Hematopoietic multipotent progenitor cell treated with erythropoietin and hydrocortisone succinate and interleukin-3 and kit ligand, for 8 days (in vitro differentiated cells): ENCODE data around the gene PLXDC2.
A peak's percentile ranks its signal among the peaks of the same experiment; 100 is the strongest.

Source experiments
- DNase-seq: peaks from one replicate; pipeline ENCODE4 v3.0.0-alpha.2; 2015

PLXDC2 gene

GRCh38 chr10:19915816-19916215 lies 99.6 kb downstream of the PLXDC2 start:
- DNase-seq = no peak

GRCh38 chr10:19917751-19918478 lies 101.7 kb downstream of the PLXDC2 start:
- no peak for DNase-seq

DNA sequence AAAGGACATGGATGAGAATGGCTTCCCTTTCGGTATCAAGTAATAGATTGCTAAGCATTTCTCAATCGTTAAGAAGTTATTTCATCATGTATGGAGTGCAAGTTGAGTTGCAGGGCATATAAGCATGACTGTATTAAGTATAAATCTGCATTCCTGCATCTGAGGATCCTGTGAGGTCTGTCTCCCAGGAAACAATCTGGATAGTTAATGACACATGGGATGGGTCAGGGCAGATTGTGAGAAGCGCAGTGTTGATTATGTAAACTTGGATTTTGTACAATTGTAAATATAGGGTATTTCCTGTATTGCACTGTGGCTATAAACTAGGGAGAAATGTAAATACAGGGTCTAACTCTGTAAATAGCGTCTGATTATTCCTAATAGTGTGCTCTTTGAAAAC lies 102.6 kb downstream of the PLXDC2 start:
- DNase-seq = no peak

GRCh38 chr10:19919671-19920070 lies 103.4 kb downstream of the PLXDC2 start:
- no peak for DNase-seq

- DNase-seq = no peak
These were observed 104.0 kb downstream of the PLXDC2 start for GRCh38 chr10:19920075-19920726.

GRCh38 chr10:19921300-19922140 lies 105.3 kb downstream of the PLXDC2 start:
- DNase-seq = no peak

DNA sequence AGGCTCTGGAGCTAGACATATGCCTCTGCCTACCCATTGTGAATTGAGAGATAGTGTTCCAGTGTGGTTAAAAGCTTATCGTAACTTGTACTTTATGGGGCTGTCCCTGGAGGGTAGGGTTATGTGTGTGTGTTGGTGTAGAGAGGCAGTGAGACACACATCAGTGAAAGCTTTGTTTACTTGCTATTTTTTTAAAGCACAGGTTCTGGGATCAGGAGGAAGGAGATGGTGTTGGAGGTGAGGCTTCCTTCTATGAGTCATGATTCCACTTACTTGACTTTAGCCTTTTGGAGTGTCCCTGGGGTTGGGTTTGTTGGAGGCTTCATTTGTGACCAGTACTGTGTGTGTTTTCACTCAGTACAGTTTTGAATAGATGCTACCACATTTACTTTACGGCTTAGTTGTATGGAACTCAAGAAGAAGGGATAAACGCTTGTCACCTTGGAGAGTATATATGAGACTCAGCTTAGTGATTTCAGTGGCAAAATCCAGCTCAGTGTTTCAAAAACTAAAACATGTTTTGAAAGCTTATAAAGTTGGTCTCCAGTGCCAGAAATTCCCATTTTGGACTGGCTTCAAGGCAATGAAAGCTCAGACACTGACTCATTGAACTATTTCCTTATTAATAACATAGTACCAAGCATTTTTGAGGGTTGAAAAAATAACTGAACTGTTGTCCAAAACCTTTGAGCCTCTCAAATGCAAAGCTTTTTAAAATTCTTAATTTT lies 106.2 kb downstream of the PLXDC2 start:
- DNase-seq = no peak

- no peak for DNase-seq
These were observed 108.8 kb downstream of the PLXDC2 start for GRCh38 chr10:19925064-19925463.

DNA sequence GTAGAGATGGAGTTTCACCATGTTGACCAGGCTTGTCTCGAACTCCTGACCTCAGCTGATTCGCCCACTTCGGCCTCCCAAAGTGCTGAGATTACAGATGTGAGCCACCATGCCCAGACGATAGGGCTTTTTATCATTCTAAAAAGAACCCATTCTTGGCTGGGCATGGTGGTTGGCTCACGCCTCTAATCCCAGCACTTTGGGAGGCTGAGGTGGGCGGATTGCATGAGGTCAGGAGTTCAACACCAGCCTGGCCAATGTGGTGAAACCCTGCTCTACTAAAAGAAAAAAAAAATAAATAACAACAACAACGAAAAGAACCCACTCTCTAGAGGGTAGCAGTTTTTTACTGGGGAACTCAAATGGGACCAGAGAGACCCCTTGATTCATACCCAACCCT lies 112.7 kb downstream of the PLXDC2 start:
- no peak for DNase-seq

DNA sequence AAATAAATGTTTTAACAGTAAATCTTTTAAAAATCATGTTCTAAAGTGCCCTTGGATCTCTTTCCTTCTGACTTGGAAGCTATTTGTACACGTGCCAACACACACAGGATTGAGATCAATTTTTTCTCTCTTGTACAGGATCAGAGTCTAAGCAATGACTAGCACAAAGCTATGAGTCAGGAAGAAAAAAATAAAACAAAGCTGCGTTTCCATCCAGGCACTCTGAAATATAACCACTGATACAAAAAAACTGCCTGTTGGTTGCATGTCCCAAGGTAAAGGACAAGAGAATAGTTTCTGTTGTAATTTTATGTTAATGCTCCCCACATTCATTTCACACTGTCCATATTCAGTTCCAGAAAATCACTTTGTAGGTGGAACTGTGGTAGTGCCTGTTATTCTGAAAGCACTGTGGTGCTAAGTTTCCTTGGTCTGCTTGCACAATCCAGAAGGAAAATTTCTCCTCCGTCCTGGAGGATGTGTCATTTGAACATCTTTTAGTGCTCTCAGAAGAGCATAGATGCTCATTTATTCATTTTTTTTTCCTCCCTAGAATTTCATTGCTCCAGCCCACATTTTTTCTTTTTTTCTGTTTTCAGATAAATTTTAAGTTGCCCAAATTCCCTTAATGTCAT lies 113.4 kb downstream of the PLXDC2 start:
- DNase-seq = no peak

DNA sequence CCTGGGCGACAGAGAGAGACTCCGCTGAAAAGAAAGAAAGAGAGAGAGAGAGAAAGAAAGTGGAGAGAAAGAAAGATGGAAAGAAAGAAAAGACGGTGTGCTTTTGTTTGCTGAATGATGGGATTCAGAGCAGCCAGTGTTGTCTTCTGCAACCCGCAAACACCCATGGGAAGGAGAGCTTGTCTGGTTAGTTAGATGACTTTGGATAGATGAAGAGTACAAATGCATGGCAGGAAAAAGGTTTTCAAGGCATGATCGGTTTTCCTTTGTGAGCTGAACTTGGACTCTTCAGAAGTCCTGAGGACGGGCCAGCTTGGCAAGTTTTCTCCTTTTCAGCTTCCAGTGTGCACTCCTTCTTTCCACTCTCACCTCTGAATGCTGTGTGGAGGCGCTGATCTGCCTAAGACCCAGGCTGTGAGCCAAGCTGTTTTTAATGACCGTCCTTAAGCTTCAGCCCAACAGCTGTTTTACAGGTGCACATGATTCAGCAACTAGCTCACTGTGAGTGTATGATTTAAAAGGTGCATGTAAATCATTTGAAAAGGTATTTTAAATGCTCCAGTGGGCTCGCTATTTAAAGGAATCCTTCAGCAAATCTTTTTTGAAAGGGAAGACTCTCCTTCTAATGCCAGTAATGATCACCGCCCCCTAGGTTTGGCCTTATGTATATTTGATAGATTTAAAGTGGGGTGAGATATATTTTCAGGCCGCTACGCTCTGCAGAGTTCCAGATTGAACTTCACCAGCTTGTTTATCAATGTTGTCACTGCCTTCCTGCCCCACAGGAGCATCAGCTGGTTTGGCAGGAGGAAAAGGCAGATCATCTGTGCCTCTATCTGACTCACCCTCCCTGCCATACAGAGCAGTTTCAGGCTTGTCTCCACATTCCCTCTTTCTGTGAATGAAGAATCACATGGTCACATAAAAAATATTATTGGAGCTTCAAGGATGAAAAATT lies 115.0 kb downstream of the PLXDC2 start:
- peak; percentile 14 for DNase-seq

DNA sequence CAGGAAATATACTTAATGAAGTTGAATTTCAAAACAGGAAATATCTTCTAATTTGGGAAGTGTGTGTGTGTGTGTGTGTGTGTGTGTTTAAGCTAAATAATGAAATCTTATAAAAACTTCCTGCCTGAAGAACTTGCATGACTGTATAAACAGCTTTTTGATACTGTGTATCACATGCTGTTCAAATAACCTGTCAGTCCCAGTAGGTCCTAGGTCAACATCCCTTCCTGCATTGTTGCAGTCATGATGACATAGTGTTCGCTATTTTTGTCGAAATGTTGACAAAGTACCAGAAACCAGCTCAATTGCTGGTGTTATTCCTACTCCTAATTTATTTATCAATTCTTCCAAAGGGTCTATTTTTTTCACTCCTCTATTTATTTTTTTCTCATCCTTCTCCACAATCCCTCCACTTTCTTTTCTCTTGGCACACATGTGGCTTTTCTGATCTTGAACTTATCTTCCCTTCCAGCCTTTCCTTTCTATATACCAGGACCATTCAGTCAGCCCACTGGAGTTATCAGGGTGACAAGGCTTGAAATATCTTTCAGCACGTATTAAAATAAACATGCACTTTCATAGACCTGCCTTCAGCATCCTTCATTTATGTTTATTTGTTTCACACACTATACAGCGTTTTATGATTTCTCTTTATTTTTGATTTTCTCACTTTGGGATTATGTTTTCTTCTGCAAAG lies 115.8 kb downstream of the PLXDC2 start:
- peak; percentile 14 for DNase-seq

DNA sequence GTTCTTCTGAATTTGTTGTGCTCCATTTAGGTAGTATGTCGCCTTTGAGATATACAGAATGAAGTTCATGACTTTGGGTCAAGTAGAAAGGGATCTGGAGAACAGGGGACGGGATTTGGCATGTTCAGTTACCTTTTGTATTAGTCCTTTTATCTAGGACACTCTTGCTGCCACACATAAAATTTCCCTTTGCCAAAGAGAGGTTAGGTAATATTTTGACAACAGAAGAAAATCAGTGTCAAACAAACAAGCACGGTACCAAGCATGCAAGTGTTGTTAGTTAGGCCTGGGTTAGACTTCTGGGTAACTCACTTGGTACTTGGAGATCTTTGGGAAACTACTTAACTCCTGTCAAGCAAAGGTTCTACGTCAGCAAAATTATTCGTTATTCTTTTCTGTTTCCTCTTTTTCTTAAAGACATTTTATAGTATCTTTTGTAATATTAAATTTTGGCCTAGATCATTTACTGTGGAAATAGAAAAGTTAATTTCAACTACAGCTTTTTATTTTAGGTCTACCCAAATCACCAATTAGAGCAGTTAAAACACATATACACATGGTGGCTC lies 116.7 kb downstream of the PLXDC2 start:
- DNase-seq = no peak

GRCh38 chr10:19933772-19934171 lies 117.5 kb downstream of the PLXDC2 start:
- DNase-seq = no peak

DNA sequence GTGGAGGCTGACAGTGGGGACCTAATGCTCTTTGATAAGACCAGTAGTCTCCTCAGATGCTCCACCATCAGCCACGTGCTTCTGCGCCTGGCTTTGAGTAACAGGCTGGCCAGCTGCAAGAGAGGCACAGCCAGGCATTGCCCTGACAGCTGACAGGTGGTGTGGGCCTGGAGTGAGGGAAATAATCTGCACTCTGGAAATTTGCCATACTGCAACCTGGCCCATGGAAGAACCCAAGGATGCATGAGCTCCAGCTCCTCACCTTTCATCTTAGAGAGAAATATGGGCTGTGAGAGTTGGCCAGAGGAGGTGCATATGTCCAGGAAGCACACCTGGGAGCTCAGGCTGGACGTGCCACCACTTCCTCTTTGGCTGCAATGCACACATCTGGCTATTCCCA lies 118.9 kb downstream of the PLXDC2 start:
- no peak for DNase-seq

DNA sequence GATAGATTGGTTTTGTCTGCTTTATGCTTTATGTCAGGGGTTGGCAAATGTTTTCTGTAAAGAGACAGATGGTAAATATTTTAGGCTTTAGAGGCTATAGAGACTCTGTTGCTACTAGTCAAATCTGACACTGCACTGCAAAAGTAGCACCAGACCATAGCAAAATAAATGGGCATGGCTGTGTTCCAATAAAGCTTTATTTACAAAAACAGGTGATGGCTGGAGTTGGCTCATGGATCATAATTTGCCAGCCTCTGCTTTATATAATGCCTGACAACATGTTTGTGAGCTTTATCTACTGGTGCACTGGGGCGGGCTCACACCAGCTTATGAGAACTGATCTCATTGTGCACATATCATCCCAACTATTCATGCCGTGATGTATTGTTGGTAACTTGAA lies 120.1 kb downstream of the PLXDC2 start:
- DNase-seq = no peak

DNA sequence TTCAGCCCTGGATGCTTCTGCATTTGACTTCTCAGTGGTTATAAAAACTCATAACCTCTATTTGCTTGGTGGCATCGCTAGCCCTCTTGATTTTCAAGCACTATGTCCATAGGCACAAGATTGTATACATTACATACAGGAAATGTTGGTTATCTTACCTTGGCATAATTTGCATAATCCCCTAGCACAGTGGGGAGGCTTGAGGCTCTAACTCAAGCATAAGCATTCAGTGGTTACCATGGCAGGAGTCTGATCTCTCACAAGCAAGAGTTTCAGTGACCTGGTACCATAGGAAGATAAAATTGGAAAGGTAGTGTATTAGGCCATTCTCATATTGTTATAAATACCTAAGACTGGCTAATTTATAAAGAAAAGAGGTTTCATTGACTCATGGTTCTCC lies 121.8 kb downstream of the PLXDC2 start:
- DNase-seq = no peak

DNA sequence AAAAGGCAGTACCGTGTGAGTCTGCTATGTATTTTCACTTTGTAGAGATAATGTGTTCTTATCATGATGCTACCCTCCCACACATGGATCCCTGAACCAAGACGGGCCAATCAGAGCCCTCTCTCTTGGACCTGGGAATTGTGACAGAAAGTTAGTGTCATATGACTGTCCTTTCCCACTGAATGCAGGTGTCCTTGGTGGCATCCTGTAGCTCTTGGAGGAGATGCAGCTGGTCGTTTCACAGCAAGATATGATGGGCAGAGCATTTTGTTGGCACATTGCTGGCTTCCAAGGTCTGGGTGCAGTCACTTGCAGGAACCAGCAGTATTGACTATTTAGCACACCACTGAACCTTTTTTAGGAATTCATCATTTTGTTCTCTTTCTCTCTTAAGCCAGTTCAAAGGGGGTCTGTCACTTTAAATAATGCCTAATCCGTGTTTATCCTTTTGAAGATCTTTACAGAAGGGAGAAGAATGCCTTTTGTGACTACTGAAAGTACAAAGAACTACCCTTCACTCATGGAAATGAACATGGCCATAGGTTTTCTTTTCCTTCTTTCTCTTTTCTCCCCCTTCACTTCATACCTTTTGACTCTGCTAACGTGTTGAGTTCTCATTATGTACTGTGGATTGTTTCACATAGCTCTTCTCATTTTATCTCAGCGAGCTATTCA lies 125.1 kb downstream of the PLXDC2 start:
- no peak for DNase-seq

DNA sequence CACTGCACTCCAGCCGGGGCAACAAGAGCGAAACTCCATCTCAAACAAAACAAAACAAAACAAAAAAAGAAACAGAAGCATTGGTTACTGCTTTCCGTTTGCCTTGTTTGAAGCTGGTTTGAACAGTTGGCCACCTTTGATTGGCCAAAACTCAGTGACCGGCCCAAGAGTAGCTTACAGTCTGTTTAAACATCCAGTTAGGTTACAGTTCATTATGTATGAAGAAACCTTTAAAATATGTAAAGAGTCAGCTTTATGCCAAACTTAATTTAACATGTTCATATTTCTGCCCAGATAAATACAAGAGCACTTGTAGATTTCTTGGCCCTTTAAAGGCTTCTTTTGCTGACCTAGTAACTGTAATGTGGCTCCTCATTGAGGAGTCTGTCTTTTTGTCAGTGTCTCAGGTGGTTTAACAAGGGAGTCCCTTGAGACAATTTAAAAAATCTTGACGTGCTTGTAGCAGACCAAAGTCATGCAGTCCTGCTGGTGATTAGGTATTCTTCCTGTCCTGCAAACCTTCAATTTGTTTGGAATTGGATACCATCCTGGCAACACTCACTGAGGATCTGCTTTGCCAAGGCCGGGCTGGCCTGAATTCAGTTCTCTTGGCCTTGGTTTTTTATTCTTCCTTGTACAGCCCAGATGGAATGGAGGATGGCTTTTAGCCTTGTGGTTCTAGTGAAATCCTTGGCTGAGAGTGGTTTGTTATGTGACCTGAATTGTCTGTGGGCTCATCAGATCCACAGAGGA lies 128.9 kb downstream of the PLXDC2 start:
- no peak for DNase-seq
